Measurements from ENCODE around the gene ABHD2. TPM values are rescaled to one million over a fixed set of nuclear protein-coding genes. Genes with fewer than 3 reads are reported as not detected.

The ABHD2 gene
- total and polyA plus RNA-seq, 9 of the 15 experiments (the other 6 are each of a cell fraction or from before 2014, with no cell fraction given), result 16.9 to 99.8 (median 47.5) TPM

DNA sequence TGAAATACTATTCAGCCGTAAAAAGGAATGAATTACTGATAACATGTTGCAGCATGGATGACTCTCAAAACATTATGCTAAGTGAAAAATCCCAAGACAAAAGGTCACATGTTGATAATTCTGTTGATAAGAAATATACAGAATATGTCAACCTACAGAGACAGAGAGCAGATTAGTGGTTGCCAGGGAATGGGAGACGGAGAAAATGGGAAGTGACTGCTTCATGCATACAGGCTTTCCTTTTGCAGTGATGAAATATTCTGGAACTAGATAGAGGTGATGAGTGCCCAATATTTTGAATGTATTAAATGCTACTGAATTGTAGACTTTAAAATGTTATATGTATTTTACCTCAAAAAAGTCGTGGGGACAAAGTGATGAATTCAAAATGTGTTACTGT lies 56.2 kb downstream of the ABHD2 start (continued):
- TF ChIP-seq FOXO4 (CRISPR knock-in tag; IDR thresholded peaks at IDR 0.05), result no peak

GRCh38 chr15:89146366-89146765 lies 58.1 kb downstream of the ABHD2 start:
- no TSS peak for BruUV-seq (replicated peaks)
- H3K9me3 ChIP-seq (replicated peaks; ENCODE audit: control insufficient read depth, insufficient read depth, low read depth, low read length), result no peaks in the 10 kb centered on the region
- POLR2A ChIA-PET, result interaction anchor here (0.7 to 1.1 kb wide), 3 partner anchors 18 to 241 kb away, joined by 3 to 4 read pairs (median 3); no protein-coding TSS in a partner anchor
- no peak for FAIRE-seq
- in situ Hi-C loops (cut with MboI), result no loop called here
- TF ChIP-seq, protein P1, sequence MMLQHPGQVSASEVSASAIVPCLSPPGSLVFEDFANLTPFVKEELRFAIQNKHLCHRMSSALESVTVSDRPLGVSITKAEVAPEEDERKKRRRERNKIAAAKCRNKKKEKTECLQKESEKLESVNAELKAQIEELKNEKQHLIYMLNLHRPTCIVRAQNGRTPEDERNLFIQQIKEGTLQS (IDR thresholded peaks at IDR 0.05), result no peak
- TF ChIP-seq, protein P1 (CRISPR knock-in tag; conservative IDR thresholded peaks at IDR 0.05), result no peak
- TF ChIP-seq ZNF644 (tag; IDR thresholded peaks at IDR 0.05; ENCODE audit: low read depth) (no peak), FOXK1 (CRISPR knock-in tag; IDR thresholded peaks at IDR 0.05; ENCODE audit: borderline replicate concordance) (no peak), ZNF253 (CRISPR knock-in tag; conservative IDR thresholded peaks at IDR 0.05) (no peak), ARID2 (IDR thresholded peaks at IDR 0.05) (no peak), GTF2B (IDR thresholded peaks at IDR 0.05; ENCODE audit: extremely low read depth, insufficient read length) (no peak), PPARD (CRISPR knock-in tag; IDR thresholded peaks at IDR 0.05) (no peak), FIP1L1 (IDR thresholded peaks at IDR 0.05; ENCODE audit: low read depth, low read length, poor library complexity, severe bottlenecking) (no peak), SMARCC2 (IDR thresholded peaks at IDR 0.05; ENCODE audit: low read depth) (no peak), TBP (optimal IDR thresholded peaks at IDR 0.05; ENCODE audit: low read depth, low read length) (no peak), CSDE1 (IDR thresholded peaks at IDR 0.05) (no peak), NFIX (CRISPR knock-in tag; IDR thresholded peaks at IDR 0.05; ENCODE audit: low read depth) (no peak), RCOR1 (IDR thresholded peaks at IDR 0.05; ENCODE audit: borderline replicate concordance in 1 of 2, low read depth in 2 of 2, low read length in 2 of 2) (no peak)
- TF ChIP-seq, protein P2, sequence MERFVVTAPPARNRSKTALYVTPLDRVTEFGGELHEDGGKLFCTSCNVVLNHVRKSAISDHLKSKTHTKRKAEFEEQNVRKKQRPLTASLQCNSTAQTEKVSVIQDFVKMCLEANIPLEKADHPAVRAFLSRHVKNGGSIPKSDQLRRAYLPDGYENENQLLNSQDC (CRISPR knock-in tag; IDR thresholded peaks at IDR 0.05), result no peak
- TF ChIP-seq, protein P3, sequence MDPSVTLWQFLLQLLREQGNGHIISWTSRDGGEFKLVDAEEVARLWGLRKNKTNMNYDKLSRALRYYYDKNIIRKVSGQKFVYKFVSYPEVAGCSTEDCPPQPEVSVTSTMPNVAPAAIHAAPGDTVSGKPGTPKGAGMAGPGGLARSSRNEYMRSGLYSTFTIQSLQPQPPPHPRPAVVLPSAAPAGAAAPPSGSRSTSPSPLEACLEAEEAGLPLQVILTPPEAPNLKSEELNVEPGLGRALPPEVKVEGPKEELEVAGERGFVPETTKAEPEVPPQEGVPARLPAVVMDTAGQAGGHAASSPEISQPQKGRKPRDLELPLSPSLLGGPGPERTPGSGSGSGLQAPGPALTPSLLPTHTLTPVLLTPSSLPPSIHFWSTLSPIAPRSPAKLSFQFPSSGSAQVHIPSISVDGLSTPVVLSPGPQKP (CRISPR knock-in tag; IDR thresholded peaks at IDR 0.05), result no peak
- H3K4me1 ChIP-seq (replicated peaks in 1 of 2; ENCODE audit: control insufficient read depth in 2 of 2, insufficient read depth in 2 of 2, low read length in 2 of 2), result no peaks in the 10 kb centered on the region; a peak in 2 of 5 replicates
- H3K36me3 ChIP-seq (ENCODE audit: control insufficient read depth, insufficient read depth, low read length), result peaks cover 40% of the 10 kb centered on the region
- H3K27ac ChIP-seq (ENCODE audit: extremely low read depth, low read depth, low read length), result no peak overlapping the region
- 91% methylated on average over 4 of the region's 5 CpGs for WGBS (ENCODE audit: insufficient coverage, low coverage, missing lambda C conversion rate)
- H3K9ac ChIP-seq (ENCODE audit: insufficient read depth in 1 of 2, low read depth in 2 of 2, low read length in 2 of 2), result no peak overlapping the region
- H3K4me2 ChIP-seq (ENCODE audit: insufficient read depth, low read length), result no peak overlapping the region
- no peak for DNase-seq (ENCODE audit: extremely low read depth in 1 of 4, low spot score in 3 of 4)
- H3K79me2 ChIP-seq (ENCODE audit: control insufficient read depth, insufficient read depth, low read length), result peaks cover 32% of the 10 kb centered on the region; the same call in 2 of the 3 replicates
- H3K9me1 ChIP-seq (ENCODE audit: control insufficient read depth, insufficient read depth, low read length), result no peaks in the 10 kb centered on the region
- CTCF ChIA-PET (ENCODE audit: low intra/inter-chr PET ratio), result no interaction called here
- no peaks in the 10 kb centered on the region for H4K20me1 ChIP-seq (replicated peaks; ENCODE audit: control insufficient read depth, insufficient read depth, low read length)
- H2AFZ ChIP-seq (ENCODE audit: low read depth, low read length), result no peak overlapping the region
- no peak for ATAC-seq
- H3K4me3 ChIP-seq, result no peak overlapping the region
- no peaks in the 10 kb centered on the region for H3K27me3 ChIP-seq (ENCODE audit: control insufficient read depth in 2 of 2, insufficient read depth in 2 of 2, low read length in 2 of 2)
- intact Hi-C loops (cut with micrococcal nuclease), result no loop called here
